ENCODE measurements around the gene BSND. TPM values are rescaled to one million over a fixed set of nuclear protein-coding genes. Genes with fewer than 3 reads are reported as not detected.

The BSND gene
- total and polyA plus RNA-seq, 8 donors: not detected

Other genes starting within 250 kb of the BSND start
- gene PARS2, start 234.4 kb upstream of the BSND start, total RNA-seq: 1 to 10 TPM in 2 of 5 donors, under 1 TPM in 2, not detected in 1; 0.29 to 3.6 (median 0.77) TPM
- gene PARS2, start 234.4 kb upstream of the BSND start, polyA plus RNA-seq: 1 to 10 TPM; 1.8 to 2.4 (median 2.2) TPM
- 10 to 100 TPM in 3 of 5 donors, 1 to 10 TPM in 2; 6.7 to 65.2 (median 27.4) TPM for gene TTC22, start 197.6 kb upstream of the BSND start, total RNA-seq
- 10 to 100 TPM in 2 of 3 donors, 1 to 10 TPM in 1; 4.2 to 26.1 (median 17.2) TPM for gene TTC22, start 197.6 kb upstream of the BSND start, polyA plus RNA-seq
- gene DHCR24, start 111.7 kb upstream of the BSND start, total RNA-seq: 100 to 1,000 TPM in 1 of 5 donors, 10 to 100 TPM in 4; 25.7 to 347 (median 67.9) TPM
- gene DHCR24, start 111.7 kb upstream of the BSND start, polyA plus RNA-seq: 10 to 100 TPM; 20.0 to 77.5 (median 70.1) TPM
- gene TMEM61, start 18.3 kb upstream of the BSND start, total RNA-seq: 100 to 1,000 TPM in 1 of 5 donors, 1 to 10 TPM in 1, under 1 TPM in 2, not detected in 1; 0.55 to 130 (median 5.2) TPM
- gene TMEM61, start 18.3 kb upstream of the BSND start, polyA plus RNA-seq: 1 to 10 TPM in 2 of 3 donors, under 1 TPM in 1; 0.76 to 5.7 (median 1.6) TPM
- 10 to 100 TPM in 1 of 5 donors, 1 to 10 TPM in 3, not detected in 1; 1.1 to 26.1 (median 2.2) TPM for gene PCSK9, start 40.6 kb downstream of the BSND start, total RNA-seq
- 1 to 10 TPM in 2 of 3 donors, not detected in 1; 2.6 to 4.4 TPM for gene PCSK9, start 40.6 kb downstream of the BSND start, polyA plus RNA-seq
- gene USP24, start 216.4 kb downstream of the BSND start, total RNA-seq: 100 to 1,000 TPM in 1 of 5 donors, 10 to 100 TPM in 4; 15.9 to 114 (median 40.6) TPM
- gene USP24, start 216.4 kb downstream of the BSND start, polyA plus RNA-seq: 1 to 10 TPM; 5.5 to 7.1 (median 6.0) TPM

Data from stomach (tissue), 8 donors.